Loucy (cell line): ENCODE results near the gene IQCC.

Experiments
- H2AFZ ChIP-seq: fragments of 200-600 bp; sonication (generic); 2 replicates; pipeline ENCODE4 v1.6.0; 2016; ENCODE audit warnings: antibody characterized with exemption, mild to moderate bottlenecking, low read length, moderate library complexity
- H3F3A ChIP-seq: fragments of 200-600 bp; 2 replicates; pipeline ENCODE4 v1.6.0; 2016; ENCODE audit warnings: antibody characterized with exemption, low read depth, mild to moderate bottlenecking
- H3K27me3 ChIP-seq: fragments of 200-600 bp; sonication (generic); 2 replicates; pipeline ENCODE4 v1.6.1; 2014; ENCODE audit warnings: low read length, mild to moderate bottlenecking; ENCODE audit not compliant: insufficient read depth, poor library complexity, severe bottlenecking
- H3K36me3 ChIP-seq: fragments of 200-600 bp; sonication (generic); 2 replicates; pipeline ENCODE4 v1.6.1; 2016; ENCODE audit warnings: low read length; ENCODE audit not compliant: insufficient read depth
- H3K4me1 ChIP-seq: fragments of 200-600 bp; sonication (generic); 2 replicates; pipeline ENCODE4 v1.5.1; 2014; ENCODE audit warnings: low read length, mild to moderate bottlenecking; ENCODE audit not compliant: insufficient read depth, poor library complexity, severe bottlenecking
- H3K4me2 ChIP-seq: fragments of 200-600 bp; sonication (generic); 2 replicates; pipeline ENCODE4 v1.6.0; 2014; ENCODE audit warnings: antibody characterized with exemption, low read length, low read depth, mild to moderate bottlenecking; ENCODE audit not compliant: poor library complexity, severe bottlenecking
- H3K4me3 ChIP-seq: fragments of 200-600 bp; sonication (generic); 2 replicates; pipeline ENCODE4 v1.5.1; 2014; ENCODE audit warnings: low read length, mild to moderate bottlenecking, mixed read lengths; ENCODE audit not compliant: poor library complexity, severe bottlenecking
- H3K79me2 ChIP-seq: fragments of 200-600 bp; sonication (generic); 2 replicates; pipeline ENCODE4 v1.6.1; 2014; ENCODE audit warnings: low read length; ENCODE audit not compliant: insufficient read depth
- H3K9ac ChIP-seq: fragments of 200-600 bp; sonication (generic); 2 replicates; pipeline ENCODE4 v1.6.0; 2014; ENCODE audit warnings: mild to moderate bottlenecking, low read depth, low read length, moderate library complexity; ENCODE audit not compliant: poor library complexity, severe bottlenecking
- H3K9me2 ChIP-seq: fragments of 200-600 bp; sonication (generic); replicated peaks from 2 replicates; pipeline ENCODE4 v1.6.1; 2016; ENCODE audit warnings: low read depth, low read length, mixed read lengths
- H3K9me3 ChIP-seq: fragments of 200-600 bp; sonication (generic); 2 replicates; pipeline ENCODE4 v1.6.1; 2014; ENCODE audit warnings: mild to moderate bottlenecking, antibody characterized with exemption, low read length, low read depth; ENCODE audit not compliant: insufficient read depth
- H4K20me1 ChIP-seq: fragments of 200-600 bp; sonication (generic); 2 replicates; pipeline ENCODE4 v1.6.0; 2014; ENCODE audit warnings: antibody characterized with exemption, low read length, mild to moderate bottlenecking; ENCODE audit not compliant: insufficient read depth, poor library complexity, severe bottlenecking
- EZH2phosphoT487 ChIP-seq: fragments of 200-600 bp; IDR thresholded peaks from 2 replicates; pipeline ENCODE4 v1.6.1; 2018; ENCODE audit warnings: antibody characterized with exemption, mild to moderate bottlenecking, moderate library complexity, borderline replicate concordance
- TF ChIP-seq, protein P1 (sequence below): fragments of 200-600 bp; sonication (generic); conservative IDR thresholded peaks from 2 replicates; pipeline ENCODE4 v1.5.1; 2014; ENCODE audit warnings: mild to moderate bottlenecking, antibody characterized with exemption, low read length

Gene IQCC

DNA sequence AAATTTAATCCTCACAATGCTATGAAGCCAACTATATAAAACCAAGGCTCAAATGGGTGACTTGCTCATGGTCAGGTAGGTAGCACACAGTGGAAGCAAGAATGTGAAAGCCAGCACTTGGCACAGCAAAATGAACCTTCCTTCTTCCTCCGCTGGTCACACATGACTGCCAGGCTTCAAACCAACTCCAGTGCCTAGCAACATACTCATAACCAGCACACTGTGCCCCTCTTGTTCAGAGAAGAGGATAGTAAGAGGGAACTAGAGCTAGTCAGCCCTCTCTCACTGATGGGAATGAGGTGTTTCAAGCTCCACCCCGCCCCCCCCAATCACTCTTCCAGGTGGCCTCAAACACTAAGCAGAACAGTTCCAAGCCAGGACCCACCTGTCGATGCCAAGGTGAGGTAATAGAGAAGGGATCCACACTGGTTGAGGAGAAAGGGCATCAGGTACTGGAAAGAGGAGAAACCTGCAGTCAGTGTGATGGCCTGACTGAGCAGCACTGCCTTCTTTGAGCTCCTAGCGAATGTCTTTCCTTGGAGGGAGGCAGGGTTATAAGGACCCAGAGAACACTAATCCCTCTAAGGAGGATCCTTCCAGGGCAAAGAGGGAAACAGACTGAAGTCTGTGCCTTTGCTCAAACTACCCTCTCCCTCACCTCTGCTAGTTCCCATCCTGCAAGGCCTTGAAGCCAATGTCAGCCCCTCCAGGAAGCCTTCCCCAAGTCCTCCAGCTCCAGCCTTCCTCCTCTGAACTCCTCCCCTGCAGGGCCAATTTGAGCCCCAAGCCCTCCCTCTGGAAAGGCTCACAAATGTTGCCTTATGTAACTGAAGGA is 15.5 kb downstream of the IQCC start:
- TF ChIP-seq EZH2phosphoT487 = no peak
- TF ChIP-seq, protein P1, sequence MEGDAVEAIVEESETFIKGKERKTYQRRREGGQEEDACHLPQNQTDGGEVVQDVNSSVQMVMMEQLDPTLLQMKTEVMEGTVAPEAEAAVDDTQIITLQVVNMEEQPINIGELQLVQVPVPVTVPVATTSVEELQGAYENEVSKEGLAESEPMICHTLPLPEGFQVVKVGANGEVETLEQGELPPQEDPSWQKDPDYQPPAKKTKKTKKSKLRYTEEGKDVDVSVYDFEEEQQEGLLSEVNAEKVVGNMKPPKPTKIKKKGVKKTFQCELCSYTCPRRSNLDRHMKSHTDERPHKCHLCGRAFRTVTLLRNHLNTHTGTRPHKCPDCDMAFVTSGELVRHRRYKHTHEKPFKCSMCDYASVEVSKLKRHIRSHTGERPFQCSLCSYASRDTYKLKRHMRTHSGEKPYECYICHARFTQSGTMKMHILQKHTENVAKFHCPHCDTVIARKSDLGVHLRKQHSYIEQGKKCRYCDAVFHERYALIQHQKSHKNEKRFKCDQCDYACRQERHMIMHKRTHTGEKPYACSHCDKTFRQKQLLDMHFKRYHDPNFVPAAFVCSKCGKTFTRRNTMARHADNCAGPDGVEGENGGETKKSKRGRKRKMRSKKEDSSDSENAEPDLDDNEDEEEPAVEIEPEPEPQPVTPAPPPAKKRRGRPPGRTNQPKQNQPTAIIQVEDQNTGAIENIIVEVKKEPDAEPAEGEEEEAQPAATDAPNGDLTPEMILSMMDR = no peak
- Histone ChIP-seq H3K9ac (no peak overlapping the region), H3F3A (no peaks in the 10 kb centered on the region), H3K4me2 (peak overlapping the region; percentile 91), H3K9me3 (no peaks in the 10 kb centered on the region), H3K4me1 (peaks cover 27% of the 10 kb centered on the region), H2AFZ (no peak overlapping the region), H4K20me1 (no peaks in the 10 kb centered on the region), H3K79me2 (peaks cover 22% of the 10 kb centered on the region), H3K9me2 (no peaks in the 10 kb centered on the region), H3K4me3 (peak overlapping the region; percentile 90), H3K36me3 (no peaks in the 10 kb centered on the region; the same call in 1 of the 2 replicates), H3K27me3 (no peaks in the 10 kb centered on the region)

DNA sequence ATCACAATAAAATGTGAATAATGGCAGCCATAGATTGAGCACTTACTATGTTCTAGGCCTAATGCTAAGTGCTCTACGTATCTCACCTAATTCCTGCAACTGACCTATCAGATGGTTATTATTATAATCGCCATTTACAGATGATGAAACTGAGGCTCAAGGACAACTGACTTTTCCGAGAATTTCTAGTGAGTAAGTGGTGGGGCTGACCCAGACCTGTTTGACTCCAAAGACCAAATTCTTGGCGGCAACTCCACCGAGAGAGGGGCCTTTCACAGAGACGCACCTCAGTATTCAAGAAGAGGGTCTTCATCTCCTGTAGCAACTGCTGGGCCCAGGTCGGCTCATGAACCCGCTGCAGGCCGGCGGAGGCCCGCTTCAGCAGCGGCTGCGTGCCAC is 16.1 kb downstream of the IQCC start:
- H3K9ac ChIP-seq = peak overlapping the region; percentile 85
- no peaks in the 10 kb centered on the region for H3K9me3 ChIP-seq
- H3F3A ChIP-seq = no peaks in the 10 kb centered on the region
- TF ChIP-seq, protein P1 = no peak
- no peak for TF ChIP-seq EZH2phosphoT487
- no peaks in the 10 kb centered on the region for H3K9me2 ChIP-seq
- peak overlapping the region; percentile 90 for H3K4me3 ChIP-seq
- no peaks in the 10 kb centered on the region for H4K20me1 ChIP-seq
- H3K4me2 ChIP-seq = peak overlapping the region; percentile 91
- H3K36me3 ChIP-seq = no peaks in the 10 kb centered on the region; the same call in 1 of the 2 replicates
- no peaks in the 10 kb centered on the region for H3K27me3 ChIP-seq
- peaks cover 27% of the 10 kb centered on the region for H3K4me1 ChIP-seq
- peaks cover 22% of the 10 kb centered on the region for H3K79me2 ChIP-seq
- H2AFZ ChIP-seq = peak overlapping the region; percentile 73; the same call in 1 of the 2 replicates

DNA sequence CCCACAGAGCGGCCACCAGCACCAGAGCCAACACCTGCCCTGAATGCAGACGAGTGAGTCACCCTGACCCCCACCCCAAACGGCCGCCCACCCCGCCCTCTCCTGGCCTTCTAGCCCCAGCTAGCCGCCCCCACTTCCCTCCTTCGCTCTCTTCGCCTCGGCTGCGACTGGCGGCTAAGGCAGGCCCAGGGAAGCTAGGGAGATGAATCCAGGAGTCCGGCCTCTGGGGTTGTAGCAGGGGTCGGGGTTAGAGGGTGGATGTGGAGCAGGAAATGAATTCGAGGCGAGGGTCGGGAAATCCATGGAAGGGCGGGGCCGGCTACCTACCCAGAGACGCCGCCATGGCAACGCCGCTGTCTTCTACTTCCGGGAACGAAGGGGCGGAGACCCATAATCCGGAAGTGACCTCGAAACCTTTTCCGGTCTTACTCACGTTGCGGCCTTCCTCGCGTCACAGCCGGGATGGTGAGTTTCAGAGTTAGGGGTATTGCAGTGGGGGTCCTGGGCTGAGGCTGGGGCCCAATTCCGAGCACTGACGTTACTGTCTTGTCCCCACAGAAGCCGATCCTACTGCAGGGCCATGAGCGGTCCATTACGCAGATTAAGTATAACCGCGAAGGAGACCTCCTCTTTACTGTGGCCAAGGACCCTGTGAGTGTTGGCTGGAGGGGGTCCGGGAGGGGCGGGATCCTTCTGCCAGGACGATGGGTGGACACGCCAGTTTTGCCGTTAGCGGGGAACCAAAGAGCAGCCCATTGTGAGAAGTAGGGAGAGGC is 16.7 kb downstream of the IQCC start, which contains the start of the genes EIF3I and TMEM234:
TSS of gene EIF3I (plus strand) at position 428 of the 776 bp plus-strand sequence. CDS start at position 463, 35 bp downstream.
TSS of gene TMEM234 (minus strand) at position 374 of the 776 bp plus-strand sequence. CDS start at position 343, 31 bp downstream.
- H3K9me2 ChIP-seq = no peaks in the 10 kb centered on the region
- H3K79me2 ChIP-seq = peaks cover 22% of the 10 kb centered on the region
- H2AFZ ChIP-seq = peak within 1 kb of the TSS; percentile 73
- H3K9ac ChIP-seq = peak within 1 kb of the TSS; percentile 85
- peaks cover 27% of the 10 kb centered on the region for H3K4me1 ChIP-seq
- H3K9me3 ChIP-seq = no peaks in the 10 kb centered on the region
- TF ChIP-seq, protein P1 = no peak
- TF ChIP-seq EZH2phosphoT487 = no peak
- no peaks in the 10 kb centered on the region for H3K27me3 ChIP-seq
- H3K4me2 ChIP-seq = peak within 1 kb of the TSS; percentile 91
- no peaks in the 10 kb centered on the region; the same call in 1 of the 2 replicates for H3K36me3 ChIP-seq
- H3F3A ChIP-seq = no peaks in the 10 kb centered on the region
- no peaks in the 10 kb centered on the region for H4K20me1 ChIP-seq
- peak within 1 kb of the TSS; percentile 90 for H3K4me3 ChIP-seq
